Type B pancreatic cell (in vitro differentiated cells): ENCODE data around the gene CENPB. TPM values are rescaled to one million over a fixed set of nuclear protein-coding genes. Genes with fewer than 3 reads are reported as not detected.

Source experiments
- DNase-seq: peaks from one replicate; pipeline ENCODE4 v3.0.0; 2021; ENCODE audit warnings: mixed read lengths; ENCODE audit not compliant: unreplicated experiment; ENCODE audit errors: extremely low spot score
- H3K27ac Mint-ChIP-seq: 2 replicates; pipeline ENCODE4 v1.8.0; 2021; ENCODE audit warnings: mild to moderate bottlenecking, mixed read lengths
- H3K27me3 Mint-ChIP-seq: 2 replicates; pipeline ENCODE4 v1.8.0; 2021; ENCODE audit warnings: mixed read lengths
- H3K36me3 Mint-ChIP-seq: 2 replicates; pipeline ENCODE4 v1.8.0; 2021; ENCODE audit warnings: mixed read lengths
- H3K4me1 Mint-ChIP-seq: one replicate; pipeline ENCODE4 v1.8.0; 2021; ENCODE audit warnings: mixed read lengths; ENCODE audit not compliant: unreplicated experiment
- H3K4me3 Mint-ChIP-seq: 2 replicates; pipeline ENCODE4 v1.8.0; 2021; ENCODE audit warnings: mild to moderate bottlenecking, mixed read lengths
- H3K9me3 Mint-ChIP-seq: 2 replicates; pipeline ENCODE4 v1.8.0; 2021; ENCODE audit warnings: mixed read lengths
- total RNA-seq: library from RNA; stranded (reverse); gene quantifications from 2 replicates; pipeline ENCODE4 v1.2.1, GENCODE V29; 2021; ENCODE audit warnings: low replicate concordance
- TF ChIP-seq, protein P1 (sequence below): fragments of 200-600 bp; sonication (generic); conservative IDR thresholded peaks from 2 replicates; pipeline ENCODE4 v1.5.0; 2021; ENCODE audit warnings: antibody characterized with exemption, mild to moderate bottlenecking

Gene CENPB
- total RNA-seq, 1 donor from 2014 or later = 63.2 TPM

DNA sequence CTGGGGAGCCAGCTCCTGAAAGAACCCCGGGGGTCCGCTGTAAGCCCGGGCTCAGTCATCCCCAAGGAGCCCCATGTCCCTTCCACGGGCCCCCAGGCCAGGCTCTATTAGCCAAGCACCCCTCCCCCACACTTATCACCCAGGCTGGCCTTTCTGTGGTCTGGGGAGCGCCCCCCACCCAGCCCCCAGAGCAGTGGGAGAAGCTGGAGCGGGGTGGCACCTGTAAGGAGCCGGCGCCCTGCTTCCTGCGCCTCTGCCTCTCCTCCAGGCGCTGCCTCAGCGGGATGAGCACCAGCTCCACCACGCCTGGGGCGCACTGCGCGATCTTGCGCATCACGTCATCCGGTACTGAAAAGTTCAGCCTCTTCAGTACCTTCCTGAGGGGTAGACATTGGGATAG lies 7.6 kb downstream of the CENPB start:
- no peaks in the 10 kb centered on the region for H3K36me3 Mint-ChIP-seq
- TF ChIP-seq, protein P1, sequence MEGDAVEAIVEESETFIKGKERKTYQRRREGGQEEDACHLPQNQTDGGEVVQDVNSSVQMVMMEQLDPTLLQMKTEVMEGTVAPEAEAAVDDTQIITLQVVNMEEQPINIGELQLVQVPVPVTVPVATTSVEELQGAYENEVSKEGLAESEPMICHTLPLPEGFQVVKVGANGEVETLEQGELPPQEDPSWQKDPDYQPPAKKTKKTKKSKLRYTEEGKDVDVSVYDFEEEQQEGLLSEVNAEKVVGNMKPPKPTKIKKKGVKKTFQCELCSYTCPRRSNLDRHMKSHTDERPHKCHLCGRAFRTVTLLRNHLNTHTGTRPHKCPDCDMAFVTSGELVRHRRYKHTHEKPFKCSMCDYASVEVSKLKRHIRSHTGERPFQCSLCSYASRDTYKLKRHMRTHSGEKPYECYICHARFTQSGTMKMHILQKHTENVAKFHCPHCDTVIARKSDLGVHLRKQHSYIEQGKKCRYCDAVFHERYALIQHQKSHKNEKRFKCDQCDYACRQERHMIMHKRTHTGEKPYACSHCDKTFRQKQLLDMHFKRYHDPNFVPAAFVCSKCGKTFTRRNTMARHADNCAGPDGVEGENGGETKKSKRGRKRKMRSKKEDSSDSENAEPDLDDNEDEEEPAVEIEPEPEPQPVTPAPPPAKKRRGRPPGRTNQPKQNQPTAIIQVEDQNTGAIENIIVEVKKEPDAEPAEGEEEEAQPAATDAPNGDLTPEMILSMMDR = no peak
- peaks cover 32% of the 10 kb centered on the region for H3K4me1 Mint-ChIP-seq
- peaks cover 29% of the 10 kb centered on the region for H3K27me3 Mint-ChIP-seq
- no peak for DNase-seq
- no peaks in the 10 kb centered on the region for H3K9me3 Mint-ChIP-seq
- peak overlapping the region; percentile 62 for H3K4me3 Mint-ChIP-seq
- H3K27ac Mint-ChIP-seq = no peak overlapping the region

GRCh38 chr20:3777716-3778629 lies 8.6 kb downstream of the CENPB start:
- TF ChIP-seq, protein P1 = no peak
- H3K9me3 Mint-ChIP-seq = no peaks in the 10 kb centered on the region
- H3K36me3 Mint-ChIP-seq = no peaks in the 10 kb centered on the region
- H3K4me1 Mint-ChIP-seq = peaks cover 27% of the 10 kb centered on the region
- H3K27ac Mint-ChIP-seq = no peak overlapping the region
- peak overlapping the region; percentile 78 for H3K4me3 Mint-ChIP-seq
- peaks cover 29% of the 10 kb centered on the region for H3K27me3 Mint-ChIP-seq
- no peak for DNase-seq

GRCh38 chr20:3777381-3777715 lies 9.2 kb downstream of the CENPB start:
- Mint-ChIP-seq H3K4me1 (peaks cover 21% of the 10 kb centered on the region), H3K9me3 (no peaks in the 10 kb centered on the region), H3K27ac (no peak overlapping the region), H3K4me3 (peak overlapping the region; percentile 72), H3K36me3 (no peaks in the 10 kb centered on the region), H3K27me3 (peaks cover 32% of the 10 kb centered on the region)
- TF ChIP-seq, protein P1 = no peak
- DNase-seq = no peak

DNA sequence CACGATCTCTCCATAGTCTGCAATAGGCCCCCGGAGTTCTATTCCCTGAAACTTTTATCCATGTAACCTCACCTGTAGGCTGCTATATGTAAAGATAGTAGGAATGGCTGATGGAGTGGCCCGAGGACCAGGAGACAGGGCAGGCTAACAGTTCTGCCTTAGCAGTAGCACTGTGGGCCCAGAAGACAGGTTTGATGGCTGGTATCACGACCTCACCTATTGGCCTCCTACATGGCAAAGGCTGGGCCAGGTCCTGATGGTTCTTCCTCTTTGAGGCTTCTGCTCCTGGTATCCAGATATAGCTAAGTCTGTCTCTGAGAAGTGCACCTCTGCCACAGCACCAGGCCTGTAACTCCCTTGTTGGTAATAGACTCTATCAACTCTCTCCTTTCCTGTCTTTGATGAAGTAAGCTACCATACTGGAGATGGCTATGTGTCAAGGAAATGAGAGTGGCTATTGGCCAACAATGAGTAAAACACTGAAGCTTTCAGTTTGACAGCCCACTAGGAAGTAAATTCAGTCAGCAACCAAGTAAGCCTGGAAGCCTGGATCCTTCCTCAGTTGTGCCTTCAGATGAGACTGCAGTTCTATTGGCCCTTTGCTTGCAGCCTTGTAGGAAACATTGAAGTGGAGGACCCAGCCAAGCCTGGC lies 11.0 kb downstream of the CENPB start:
- peaks cover 27% of the 10 kb centered on the region for H3K27me3 Mint-ChIP-seq
- no peak overlapping the region for H3K27ac Mint-ChIP-seq
- no peaks in the 10 kb centered on the region for H3K36me3 Mint-ChIP-seq
- H3K9me3 Mint-ChIP-seq = no peaks in the 10 kb centered on the region
- peaks cover 7% of the 10 kb centered on the region for H3K4me1 Mint-ChIP-seq
- DNase-seq = no peak
- no peak overlapping the region for H3K4me3 Mint-ChIP-seq
- TF ChIP-seq, protein P1 = no peak

DNA sequence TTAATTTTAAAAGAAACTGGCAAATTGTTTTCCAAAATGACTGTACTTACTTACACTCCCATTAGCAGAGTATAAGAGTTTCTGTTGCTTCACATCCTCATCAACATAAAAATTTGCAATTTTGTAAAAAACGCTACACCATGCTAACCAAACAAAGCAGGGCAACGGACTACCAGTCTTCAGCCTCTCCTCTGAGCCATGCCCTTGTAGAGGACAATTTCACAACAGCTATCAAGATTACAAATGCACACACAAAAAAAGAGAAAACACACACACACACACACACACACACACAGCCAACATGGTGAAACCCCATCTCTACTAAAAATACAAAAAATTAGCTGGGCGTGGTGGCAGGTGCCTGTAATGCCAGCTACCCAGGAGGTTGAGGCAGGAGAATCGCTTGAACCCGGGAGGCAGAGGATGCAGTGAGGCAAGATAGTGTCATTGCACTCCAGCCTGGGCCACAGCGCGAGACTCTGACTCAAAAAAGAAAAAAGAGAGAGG lies 14.9 kb downstream of the CENPB start:
- Mint-ChIP-seq H3K9me3 (no peaks in the 10 kb centered on the region), H3K27me3 (peaks cover 4% of the 10 kb centered on the region)

More for the DNA sequence above, 14.9 kb downstream of the CENPB start:
- H3K27ac Mint-ChIP-seq = no peak overlapping the region
- H3K4me1 Mint-ChIP-seq = peaks cover 10% of the 10 kb centered on the region
- H3K4me3 Mint-ChIP-seq = no peak overlapping the region
- H3K36me3 Mint-ChIP-seq = no peaks in the 10 kb centered on the region
- TF ChIP-seq, protein P1 = no peak
- DNase-seq = no peak
